SU-DHL-6 (cell line): ENCODE measurements around the gene TSPAN18.

Experiments
- H2AFZ ChIP-seq: fragments of 200-600 bp; sonication (generic); 2 replicates; pipeline ENCODE4 v1.6.1; 2014; ENCODE audit warnings: low read depth, mild to moderate bottlenecking, moderate library complexity, mixed read lengths, antibody characterized with exemption, low read length; ENCODE audit not compliant: severe bottlenecking
- H3F3A ChIP-seq: fragments of 200-600 bp; shearing (Covaris generic); 2 replicates; pipeline ENCODE4 v1.6.0; 2016; ENCODE audit warnings: antibody characterized with exemption, mild to moderate bottlenecking; ENCODE audit not compliant: insufficient read depth
- H3K27ac ChIP-seq: fragments of 200-600 bp; sonication (generic); 2 replicates; pipeline ENCODE4 v1.5.1; 2016; ENCODE audit warnings: low read depth, mild to moderate bottlenecking, low read length, moderate library complexity, mixed read lengths
- H3K27me3 ChIP-seq: fragments of 200-600 bp; sonication (generic), shearing (Covaris generic); 2 replicates; pipeline ENCODE4 v1.6.0; 2014; ENCODE audit warnings: mild to moderate bottlenecking, low read length
- H3K36me3 ChIP-seq: fragments of 200-600 bp; sonication (generic); 2 replicates; pipeline ENCODE4 v1.6.1; 2014; ENCODE audit warnings: mild to moderate bottlenecking, low read length, mixed read lengths
- H3K4me2 ChIP-seq: fragments of 300-600, 200-600 bp; shearing (Covaris generic), sonication (generic); 2 replicates; pipeline ENCODE4 v1.6.0; 2014; ENCODE audit warnings: low read length, low read depth, mild to moderate bottlenecking; ENCODE audit not compliant: poor library complexity, severe bottlenecking
- H3K4me3 ChIP-seq: fragments of 200-600 bp; sonication (generic); 2 replicates; pipeline ENCODE4 v1.5.1; 2014; ENCODE audit warnings: antibody characterized with exemption, low read length, mild to moderate bottlenecking, mixed read lengths; ENCODE audit not compliant: insufficient read depth, poor library complexity, severe bottlenecking
- H3K79me2 ChIP-seq: fragments of 200-600 bp; sonication (generic); 2 replicates; pipeline ENCODE4 v1.6.1; 2014; ENCODE audit warnings: mild to moderate bottlenecking, low read length, moderate library complexity; ENCODE audit not compliant: insufficient read depth
- H3K9ac ChIP-seq: fragments of 200-600 bp; sonication (generic); 2 replicates; pipeline ENCODE4 v1.7.0; 2014; ENCODE audit warnings: mild to moderate bottlenecking, low read length
- H3K9me2 ChIP-seq: fragments of 200-600 bp; sonication (generic); replicated peaks from 2 replicates; pipeline ENCODE4 v1.6.1; 2014; ENCODE audit warnings: low read length; ENCODE audit not compliant: insufficient read depth
- H3K9me3 ChIP-seq: fragments of 200-600 bp; sonication (generic); 2 replicates; pipeline ENCODE4 v1.6.1; 2014; ENCODE audit warnings: low read length, mixed read lengths; ENCODE audit not compliant: insufficient read depth
- H4K20me1 ChIP-seq: fragments of 200-600 bp; sonication (generic); 2 replicates; pipeline ENCODE4 v1.6.1; 2014; ENCODE audit warnings: low read depth, mild to moderate bottlenecking, antibody characterized with exemption, low read length, moderate library complexity, mixed read lengths
- EZH2phosphoT487 ChIP-seq: fragments of 200-600 bp; sonication (generic), shearing (Covaris generic); conservative IDR thresholded peaks from 2 replicates; pipeline ENCODE4 v1.6.1; 2018; ENCODE audit warnings: mild to moderate bottlenecking, antibody characterized with exemption, low read length, moderate library complexity, mixed read lengths
- TF ChIP-seq, protein P1 (sequence below): fragments of 200-600 bp; sonication (generic); IDR thresholded peaks from one replicate; pipeline ENCODE4 v1.5.1; 2017; ENCODE audit warnings: antibody characterized with exemption, mild to moderate bottlenecking, low read length, moderate library complexity; ENCODE audit not compliant: insufficient read depth, poor library complexity, severe bottlenecking

TSPAN18 gene

DNA sequence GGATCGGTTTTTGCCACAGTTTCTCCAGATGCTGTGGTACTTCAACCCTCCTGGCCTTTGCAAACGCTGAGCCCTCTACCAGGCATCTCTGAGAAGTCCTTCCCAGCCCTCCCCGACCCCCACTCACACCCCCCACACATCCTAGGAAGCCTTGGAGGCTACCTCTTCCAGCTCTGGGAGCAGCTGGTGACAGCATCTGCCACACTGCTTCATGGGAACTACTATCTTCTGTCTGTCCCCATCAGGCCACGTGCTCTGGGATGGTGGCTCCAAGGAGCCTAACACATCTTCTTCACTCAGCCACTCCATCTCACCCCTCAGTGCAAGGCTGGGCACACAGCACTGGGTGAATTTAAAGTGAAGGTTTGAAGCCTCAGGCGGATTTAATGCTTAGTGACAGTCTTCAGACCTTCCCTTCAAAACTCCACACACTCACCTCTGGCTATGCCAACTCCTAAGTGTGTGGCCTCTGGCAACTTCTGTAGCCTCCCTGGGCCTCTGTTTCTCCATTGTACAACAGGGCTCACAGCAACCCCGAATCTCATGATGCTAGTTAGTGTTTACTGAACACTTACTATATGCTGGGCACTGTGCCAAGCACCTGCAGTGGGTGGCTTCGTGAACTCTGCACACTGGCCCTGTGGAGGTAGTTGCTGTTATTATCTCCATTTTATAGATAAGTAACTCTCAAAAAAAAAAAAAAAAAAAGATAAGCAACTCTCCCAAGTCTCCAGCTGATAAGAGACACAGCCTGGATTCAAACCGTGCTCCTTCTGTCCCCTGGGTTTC lies 231.2 kb downstream of the TSPAN18 start:
- Histone ChIP-seq H2AFZ (no peak overlapping the region), H3K4me2 (no peak overlapping the region), H3K79me2 (no peaks in the 10 kb centered on the region), H3K36me3 (no peaks in the 10 kb centered on the region), H3F3A (no peaks in the 10 kb centered on the region), H3K27ac (no peak overlapping the region), H4K20me1 (no peaks in the 10 kb centered on the region), H3K9ac (no peak overlapping the region), H3K27me3 (no peaks in the 10 kb centered on the region), H3K9me3 (no peaks in the 10 kb centered on the region), H3K4me3 (no peak overlapping the region), H3K9me2 (no peaks in the 10 kb centered on the region)
- no peak for TF ChIP-seq EZH2phosphoT487
- TF ChIP-seq, protein P1, sequence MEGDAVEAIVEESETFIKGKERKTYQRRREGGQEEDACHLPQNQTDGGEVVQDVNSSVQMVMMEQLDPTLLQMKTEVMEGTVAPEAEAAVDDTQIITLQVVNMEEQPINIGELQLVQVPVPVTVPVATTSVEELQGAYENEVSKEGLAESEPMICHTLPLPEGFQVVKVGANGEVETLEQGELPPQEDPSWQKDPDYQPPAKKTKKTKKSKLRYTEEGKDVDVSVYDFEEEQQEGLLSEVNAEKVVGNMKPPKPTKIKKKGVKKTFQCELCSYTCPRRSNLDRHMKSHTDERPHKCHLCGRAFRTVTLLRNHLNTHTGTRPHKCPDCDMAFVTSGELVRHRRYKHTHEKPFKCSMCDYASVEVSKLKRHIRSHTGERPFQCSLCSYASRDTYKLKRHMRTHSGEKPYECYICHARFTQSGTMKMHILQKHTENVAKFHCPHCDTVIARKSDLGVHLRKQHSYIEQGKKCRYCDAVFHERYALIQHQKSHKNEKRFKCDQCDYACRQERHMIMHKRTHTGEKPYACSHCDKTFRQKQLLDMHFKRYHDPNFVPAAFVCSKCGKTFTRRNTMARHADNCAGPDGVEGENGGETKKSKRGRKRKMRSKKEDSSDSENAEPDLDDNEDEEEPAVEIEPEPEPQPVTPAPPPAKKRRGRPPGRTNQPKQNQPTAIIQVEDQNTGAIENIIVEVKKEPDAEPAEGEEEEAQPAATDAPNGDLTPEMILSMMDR, result no peak

DNA sequence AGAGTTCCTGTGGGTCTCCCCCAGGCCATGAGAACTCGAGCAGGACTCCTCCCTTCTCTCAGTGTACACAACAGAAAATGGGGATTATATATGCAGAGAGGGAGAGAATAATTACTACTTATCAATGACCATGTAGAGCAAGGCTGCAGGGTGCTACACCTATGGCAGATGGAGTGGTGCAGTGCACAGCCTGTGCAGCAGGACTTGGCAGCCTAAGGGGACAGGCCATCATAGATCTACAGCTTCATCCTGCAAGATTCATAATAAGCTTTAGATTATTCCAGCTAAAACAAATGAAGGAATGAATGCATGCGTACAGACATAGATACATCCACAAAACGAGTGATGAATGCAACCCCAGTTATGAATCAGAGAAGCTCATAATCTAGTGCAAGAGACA lies 232.3 kb downstream of the TSPAN18 start:
- H3F3A ChIP-seq, result no peaks in the 10 kb centered on the region
- H3K36me3 ChIP-seq, result no peaks in the 10 kb centered on the region
- TF ChIP-seq, protein P1, result no peak
- TF ChIP-seq EZH2phosphoT487, result no peak
- H3K9me2 ChIP-seq, result no peaks in the 10 kb centered on the region
- H3K79me2 ChIP-seq, result no peaks in the 10 kb centered on the region
- H4K20me1 ChIP-seq, result no peaks in the 10 kb centered on the region
- H3K9me3 ChIP-seq, result no peaks in the 10 kb centered on the region
- no peak overlapping the region for H3K27ac ChIP-seq
- no peaks in the 10 kb centered on the region for H3K27me3 ChIP-seq
- H3K4me3 ChIP-seq, result no peak overlapping the region
- H2AFZ ChIP-seq, result no peak overlapping the region
- H3K4me2 ChIP-seq, result no peak overlapping the region
- no peak overlapping the region for H3K9ac ChIP-seq

DNA sequence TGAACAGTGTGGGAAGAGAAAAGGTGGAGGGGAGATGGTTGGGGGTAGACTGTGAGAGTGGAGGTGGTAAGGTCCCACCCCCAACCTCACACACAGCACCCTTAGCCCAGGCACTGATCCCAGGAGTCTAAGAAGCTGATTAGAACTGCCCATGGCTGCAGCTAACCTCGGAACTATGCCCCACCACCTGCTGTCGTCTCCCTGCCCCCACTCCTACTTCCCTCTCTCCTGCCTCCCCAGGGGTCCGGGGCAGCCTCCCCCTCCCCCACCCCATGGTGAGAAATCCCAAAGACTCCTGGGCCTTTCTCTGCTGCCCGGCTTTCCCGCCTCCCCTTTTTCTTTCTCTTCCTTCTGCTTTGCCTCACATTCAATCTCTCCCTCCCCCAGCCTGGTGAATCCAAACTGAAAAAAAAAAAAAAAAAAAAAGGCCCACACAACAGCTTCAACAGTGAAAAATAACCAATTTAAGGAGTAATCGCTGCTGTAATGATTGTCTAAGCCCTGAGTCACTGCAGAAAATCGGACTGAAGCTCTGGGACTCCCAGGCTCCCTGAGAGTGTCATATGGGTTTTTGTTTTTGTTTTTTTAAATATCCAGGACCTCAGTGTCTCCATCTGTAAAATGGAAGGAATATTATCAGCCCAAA lies 233.6 kb downstream of the TSPAN18 start:
- no peaks in the 10 kb centered on the region for H3K36me3 ChIP-seq
- no peak overlapping the region for H3K9ac ChIP-seq
- no peaks in the 10 kb centered on the region for H3K27me3 ChIP-seq
- H3K4me3 ChIP-seq, result no peak overlapping the region
- no peaks in the 10 kb centered on the region for H3K9me2 ChIP-seq
- no peaks in the 10 kb centered on the region for H4K20me1 ChIP-seq
- no peak overlapping the region for H3K27ac ChIP-seq
- no peaks in the 10 kb centered on the region for H3K9me3 ChIP-seq
- TF ChIP-seq, protein P1, result no peak
- no peak for TF ChIP-seq EZH2phosphoT487
- no peak overlapping the region for H2AFZ ChIP-seq
- H3K4me2 ChIP-seq, result no peak overlapping the region
- no peaks in the 10 kb centered on the region for H3K79me2 ChIP-seq
- H3F3A ChIP-seq, result no peaks in the 10 kb centered on the region
